ENCODE measurements around the gene RAD51. TPM values are rescaled to one million over a fixed set of nuclear protein-coding genes. Genes with fewer than 3 reads are reported as not detected.
A peak's percentile ranks its signal among the peaks of the same experiment; 100 is the strongest.

Gene RAD51
- total RNA-seq, 1 donor from 2014 or later: 5.0 TPM

DNA sequence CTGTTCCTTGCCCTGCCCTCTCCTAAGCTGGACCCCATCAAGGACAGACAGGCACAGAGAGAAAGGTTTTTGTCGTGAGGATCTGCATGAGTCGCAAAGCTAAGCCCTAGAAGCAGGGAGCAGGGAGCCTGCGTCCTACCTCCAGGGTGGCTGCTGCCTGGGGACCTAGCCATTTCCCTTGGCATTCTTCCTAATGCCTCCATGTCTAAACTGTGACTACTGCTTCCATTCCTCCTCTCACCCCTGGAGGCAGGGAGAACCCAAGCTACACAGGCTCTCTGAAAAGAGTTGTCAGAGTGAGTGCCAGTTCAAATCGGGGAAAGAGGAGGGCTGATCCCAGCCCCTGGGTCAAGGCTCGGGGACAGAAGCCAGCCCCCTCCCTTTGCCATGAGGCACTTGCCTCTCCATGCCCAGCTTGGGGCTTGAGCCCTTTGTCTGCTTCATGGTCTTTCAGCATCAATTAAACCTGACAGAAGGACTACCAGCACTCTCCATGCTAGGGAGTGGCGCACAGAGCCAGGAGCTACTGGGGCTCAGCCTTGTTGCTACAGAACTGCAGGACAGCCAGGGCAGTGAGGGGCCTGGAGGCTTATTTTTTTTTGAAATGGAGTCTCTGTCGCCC lies 71.3 kb downstream of the RAD51 start:
- no peaks in the 10 kb centered on the region for H3K36me3 Mint-ChIP-seq (ENCODE audit: unreplicated experiment)
- H3K27ac Mint-ChIP-seq (ENCODE audit: unreplicated experiment): no peak overlapping the region
- H3K9me3 Mint-ChIP-seq (ENCODE audit: unreplicated experiment): peaks cover 4% of the 10 kb centered on the region
- TF ChIP-seq, protein P1, sequence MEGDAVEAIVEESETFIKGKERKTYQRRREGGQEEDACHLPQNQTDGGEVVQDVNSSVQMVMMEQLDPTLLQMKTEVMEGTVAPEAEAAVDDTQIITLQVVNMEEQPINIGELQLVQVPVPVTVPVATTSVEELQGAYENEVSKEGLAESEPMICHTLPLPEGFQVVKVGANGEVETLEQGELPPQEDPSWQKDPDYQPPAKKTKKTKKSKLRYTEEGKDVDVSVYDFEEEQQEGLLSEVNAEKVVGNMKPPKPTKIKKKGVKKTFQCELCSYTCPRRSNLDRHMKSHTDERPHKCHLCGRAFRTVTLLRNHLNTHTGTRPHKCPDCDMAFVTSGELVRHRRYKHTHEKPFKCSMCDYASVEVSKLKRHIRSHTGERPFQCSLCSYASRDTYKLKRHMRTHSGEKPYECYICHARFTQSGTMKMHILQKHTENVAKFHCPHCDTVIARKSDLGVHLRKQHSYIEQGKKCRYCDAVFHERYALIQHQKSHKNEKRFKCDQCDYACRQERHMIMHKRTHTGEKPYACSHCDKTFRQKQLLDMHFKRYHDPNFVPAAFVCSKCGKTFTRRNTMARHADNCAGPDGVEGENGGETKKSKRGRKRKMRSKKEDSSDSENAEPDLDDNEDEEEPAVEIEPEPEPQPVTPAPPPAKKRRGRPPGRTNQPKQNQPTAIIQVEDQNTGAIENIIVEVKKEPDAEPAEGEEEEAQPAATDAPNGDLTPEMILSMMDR (IDR thresholded peaks at IDR 0.05; ENCODE audit: partially characterized antibody, unreplicated experiment): no peak
- peaks cover 14% of the 10 kb centered on the region for H3K27me3 Mint-ChIP-seq (ENCODE audit: unreplicated experiment)
- no peak for DNase-seq
- peaks cover 28% of the 10 kb centered on the region for H3K4me1 Mint-ChIP-seq (ENCODE audit: low read depth, unreplicated experiment)
- H3K4me3 Mint-ChIP-seq (ENCODE audit: unreplicated experiment): peak overlapping the region; percentile 15

DNA sequence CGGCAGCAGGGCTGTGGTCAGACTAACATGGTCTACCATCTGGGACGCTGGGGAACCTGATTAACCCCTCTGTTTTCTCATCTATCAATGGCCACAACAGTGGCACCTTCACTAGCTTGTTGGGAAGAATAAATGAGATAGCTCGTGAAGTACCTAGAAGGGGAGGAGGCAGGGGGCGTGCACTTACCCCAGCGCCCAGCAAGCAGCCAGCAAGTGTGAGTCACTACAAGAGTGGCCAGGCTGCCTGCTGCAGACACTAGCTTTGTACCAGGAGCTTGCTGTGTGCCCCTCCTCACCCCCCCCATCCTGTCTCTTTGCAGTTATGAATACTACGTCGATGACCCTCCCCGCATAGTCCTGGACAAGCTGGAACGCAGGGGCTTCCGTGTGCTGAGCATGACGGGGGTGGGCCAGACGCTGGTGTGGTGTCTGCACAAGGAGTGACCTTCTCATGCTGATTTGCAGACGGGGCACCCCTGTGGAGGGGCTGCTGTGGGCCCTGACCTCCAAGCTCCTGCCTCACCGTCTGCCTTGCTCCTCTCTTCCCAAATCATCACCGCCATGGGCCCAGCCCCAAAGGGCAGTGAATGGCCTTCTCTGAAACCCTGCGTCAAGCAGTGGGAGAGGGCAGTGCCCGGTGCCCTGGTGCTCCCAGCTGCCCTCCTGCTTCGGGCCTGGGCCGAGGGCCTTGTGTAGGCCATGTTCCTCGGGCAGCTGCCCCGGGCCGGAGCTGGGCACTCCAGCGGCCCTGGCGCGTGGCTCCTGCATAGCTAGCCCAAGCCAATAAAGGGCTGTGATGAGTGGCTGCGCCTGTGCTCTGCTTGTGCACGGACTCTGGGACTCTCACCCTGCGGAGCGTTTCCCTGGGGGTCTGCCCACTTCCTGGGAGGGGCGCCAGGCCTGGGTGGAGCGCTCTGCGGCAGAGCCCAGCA lies 72.2 kb downstream of the RAD51 start:
- DNase-seq: no peak

DNA sequence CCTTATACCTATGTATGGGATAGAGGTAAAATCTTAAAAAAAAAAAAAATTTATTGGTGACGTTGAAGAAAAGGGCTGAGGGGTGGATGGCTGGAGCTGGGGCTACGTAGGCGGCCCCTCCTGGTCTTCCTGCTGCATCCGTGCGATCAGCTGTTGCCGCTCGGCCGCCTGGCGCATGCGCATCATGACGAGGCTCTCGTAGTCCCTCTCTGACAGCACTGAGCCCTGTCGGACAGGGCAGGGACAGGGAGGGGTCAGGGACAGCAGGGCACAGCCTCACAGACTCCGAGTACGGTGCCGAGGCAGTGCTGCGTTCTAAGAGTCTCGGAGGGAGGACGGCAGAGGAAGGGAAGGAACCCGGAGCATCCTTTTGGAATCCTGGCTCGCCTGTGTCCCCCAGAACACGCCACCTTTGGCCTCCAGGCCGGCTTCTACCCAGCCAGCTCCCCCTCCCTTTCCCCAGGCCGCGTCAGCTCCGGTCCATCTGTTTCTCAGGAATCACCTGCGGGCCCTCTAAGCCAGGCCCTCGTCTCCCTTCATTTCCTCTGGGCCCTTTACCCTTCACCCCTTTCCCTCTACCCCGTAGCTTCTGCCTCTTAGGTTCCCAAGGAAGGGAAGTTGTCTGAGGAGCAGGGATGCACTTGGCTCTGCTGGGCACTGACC lies 73.0 kb downstream of the RAD51 start:
- TF ChIP-seq, protein P1 (IDR thresholded peaks at IDR 0.05; ENCODE audit: partially characterized antibody, unreplicated experiment): no peak
- H3K9me3 Mint-ChIP-seq (ENCODE audit: unreplicated experiment): peaks cover 4% of the 10 kb centered on the region
- H3K4me3 Mint-ChIP-seq (ENCODE audit: unreplicated experiment): no peak overlapping the region
- no peaks in the 10 kb centered on the region for H3K36me3 Mint-ChIP-seq (ENCODE audit: unreplicated experiment)
- H3K27ac Mint-ChIP-seq (ENCODE audit: unreplicated experiment): no peak overlapping the region
- peaks cover 37% of the 10 kb centered on the region for H3K4me1 Mint-ChIP-seq (ENCODE audit: low read depth, unreplicated experiment)
- no peak for DNase-seq
- peaks cover 14% of the 10 kb centered on the region for H3K27me3 Mint-ChIP-seq (ENCODE audit: unreplicated experiment)

More for the DNA sequence above, 72.2 kb downstream of the RAD51 start:
- Mint-ChIP-seq H3K27ac (ENCODE audit: unreplicated experiment) (no peak overlapping the region), H3K27me3 (ENCODE audit: unreplicated experiment) (peaks cover 15% of the 10 kb centered on the region), H3K9me3 (ENCODE audit: unreplicated experiment) (peaks cover 4% of the 10 kb centered on the region), H3K4me3 (ENCODE audit: unreplicated experiment) (no peak overlapping the region), H3K36me3 (ENCODE audit: unreplicated experiment) (no peaks in the 10 kb centered on the region), H3K4me1 (ENCODE audit: low read depth, unreplicated experiment) (peaks cover 33% of the 10 kb centered on the region)
- TF ChIP-seq, protein P1 (IDR thresholded peaks at IDR 0.05; ENCODE audit: partially characterized antibody, unreplicated experiment): no peak

DNA sequence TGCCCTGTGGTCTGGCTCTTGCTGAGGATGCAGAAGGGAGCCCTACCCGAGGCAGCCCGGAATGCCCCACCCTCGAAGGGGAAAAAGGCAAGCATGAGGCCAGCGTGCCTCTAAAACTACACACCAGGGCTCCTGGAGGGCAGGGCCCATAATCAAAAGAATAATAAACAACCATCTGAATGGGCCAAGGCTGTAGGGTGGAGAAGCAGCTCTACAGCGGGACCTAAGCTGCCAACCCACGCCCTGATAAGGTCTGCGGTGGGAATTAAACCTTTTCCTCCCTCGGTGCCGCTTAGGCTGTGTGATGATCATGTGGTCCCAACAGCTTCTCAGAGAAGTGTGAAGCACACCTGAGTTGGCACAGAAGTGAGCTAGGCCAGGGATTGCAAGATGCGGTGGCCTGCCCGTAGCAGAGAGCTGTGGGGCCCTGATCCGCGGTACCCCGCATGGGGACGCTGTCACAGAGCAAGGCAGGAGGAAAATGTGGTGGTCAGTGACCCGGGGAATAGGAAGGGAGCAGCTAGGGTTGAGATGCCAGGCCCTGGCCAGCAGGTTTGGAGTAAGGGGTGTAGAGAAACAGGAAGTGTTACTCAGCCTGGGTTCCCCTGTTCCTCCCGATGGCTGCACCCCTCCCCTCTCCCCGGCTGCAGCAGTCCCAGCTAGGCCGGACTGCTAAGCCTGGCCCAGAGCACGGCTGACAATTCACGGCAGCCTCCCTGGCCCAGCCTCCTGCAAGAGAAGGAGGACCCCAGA lies 73.7 kb downstream of the RAD51 start:
- peaks cover 37% of the 10 kb centered on the region for H3K4me1 Mint-ChIP-seq (ENCODE audit: low read depth, unreplicated experiment)
- peaks cover 13% of the 10 kb centered on the region for H3K27me3 Mint-ChIP-seq (ENCODE audit: unreplicated experiment)
- no peaks in the 10 kb centered on the region for H3K36me3 Mint-ChIP-seq (ENCODE audit: unreplicated experiment)
- TF ChIP-seq, protein P1 (IDR thresholded peaks at IDR 0.05; ENCODE audit: partially characterized antibody, unreplicated experiment): no peak
- H3K4me3 Mint-ChIP-seq (ENCODE audit: unreplicated experiment): no peak overlapping the region
- H3K9me3 Mint-ChIP-seq (ENCODE audit: unreplicated experiment): peaks cover 4% of the 10 kb centered on the region
- H3K27ac Mint-ChIP-seq (ENCODE audit: unreplicated experiment): peak overlapping the region; percentile 62
- no peak for DNase-seq
